Measurements from ENCODE around the gene OGFR.

GRCh38 chr20:62813588-62813987 is 9.0 kb downstream of the OGFR start:
- TF ChIP-seq CTCF (IDR thresholded peaks at IDR 0.05; ENCODE audit: low read depth, low read length): no peak
- no peak for TF ChIP-seq POLR2A (IDR thresholded peaks at IDR 0.05; ENCODE audit: extremely low read depth, insufficient read length)

All from NB4 (cell line).